Suprapubic skin (tissue), 3 donors: ENCODE data around the gene FRAS1.

Experiments
- EP300 ChIP-seq: sonication (generic); formaldehyde crosslinking; IDR thresholded peaks from one replicate; pipeline ENCODE4 v1.6.1; 2017; ENCODE audit warnings: antibody characterized with exemption
- POLR2A ChIP-seq, 2 donors: fragments of 450-650 bp; IDR thresholded peaks; one replicate each; pipeline ENCODE4 v1.6.1; 2017; ENCODE audit warnings: antibody characterized with exemption in 2 of 2, mild to moderate bottlenecking in 2 of 2, moderate library complexity in 2 of 2
- TF ChIP-seq, protein P1 (sequence below), 2 donors: fragments of 200-600 bp in 1 of 2; fragments of 450-650 bp in 1 of 2; sonication (generic) in 1 of 2; IDR thresholded peaks; one replicate each; pipeline ENCODE4 v1.5.1; 2016 to 2019; ENCODE audit warnings: antibody characterized with exemption in 2 of 2, mild to moderate bottlenecking in 1 of 2, moderate library complexity in 1 of 2

DNA sequence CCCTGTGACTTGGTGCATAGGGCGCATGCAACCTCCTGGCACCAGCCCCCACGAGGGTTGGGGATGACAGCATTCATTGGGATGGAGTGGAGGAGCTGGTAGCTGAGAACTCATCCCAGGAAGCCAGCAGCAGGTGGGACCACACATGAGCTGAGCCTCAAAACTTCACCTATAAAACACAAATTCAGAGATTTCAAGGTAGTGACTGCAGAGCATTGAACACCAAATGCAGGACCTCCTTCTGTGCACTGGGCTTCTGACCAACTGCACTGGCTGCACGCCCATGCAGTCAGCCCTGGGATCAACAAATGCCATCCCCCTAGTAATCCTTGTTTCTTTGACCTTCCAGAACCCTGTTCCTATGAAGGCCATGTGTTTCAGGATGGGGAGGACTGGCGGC, 197.8 kb downstream of the FRAS1 start:
- TF ChIP-seq EP300 (no peak), POLR2A (IDR thresholded peaks at IDR 0.05) (no peak)
- TF ChIP-seq, protein P1, sequence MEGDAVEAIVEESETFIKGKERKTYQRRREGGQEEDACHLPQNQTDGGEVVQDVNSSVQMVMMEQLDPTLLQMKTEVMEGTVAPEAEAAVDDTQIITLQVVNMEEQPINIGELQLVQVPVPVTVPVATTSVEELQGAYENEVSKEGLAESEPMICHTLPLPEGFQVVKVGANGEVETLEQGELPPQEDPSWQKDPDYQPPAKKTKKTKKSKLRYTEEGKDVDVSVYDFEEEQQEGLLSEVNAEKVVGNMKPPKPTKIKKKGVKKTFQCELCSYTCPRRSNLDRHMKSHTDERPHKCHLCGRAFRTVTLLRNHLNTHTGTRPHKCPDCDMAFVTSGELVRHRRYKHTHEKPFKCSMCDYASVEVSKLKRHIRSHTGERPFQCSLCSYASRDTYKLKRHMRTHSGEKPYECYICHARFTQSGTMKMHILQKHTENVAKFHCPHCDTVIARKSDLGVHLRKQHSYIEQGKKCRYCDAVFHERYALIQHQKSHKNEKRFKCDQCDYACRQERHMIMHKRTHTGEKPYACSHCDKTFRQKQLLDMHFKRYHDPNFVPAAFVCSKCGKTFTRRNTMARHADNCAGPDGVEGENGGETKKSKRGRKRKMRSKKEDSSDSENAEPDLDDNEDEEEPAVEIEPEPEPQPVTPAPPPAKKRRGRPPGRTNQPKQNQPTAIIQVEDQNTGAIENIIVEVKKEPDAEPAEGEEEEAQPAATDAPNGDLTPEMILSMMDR (IDR thresholded peaks at IDR 0.05): no peak
